Spleen (tissue), 7 donors: Measurements from ENCODE around the gene KCNJ4.

ENCODE experiments used
- POLR2A ChIP-seq, 3 donors: fragments of 450-650 bp; IDR thresholded peaks; one replicate each; pipeline ENCODE4 v1.5.1; 2017; ENCODE audit warnings: antibody characterized with exemption in 3 of 3, mild to moderate bottlenecking in 1 of 3
- TF ChIP-seq, protein P1 (sequence below), 11 experiments: fragments of 200-600 bp in 7 of 11; fragments of 450-650 bp in 4 of 11; sonication (generic) in 4 of 11; IDR thresholded peaks in 8 of 11; conservative IDR thresholded peaks in 3 of 11; 1 replicate in 7 of 11; 2 replicates in 4 of 11; pipeline versions ENCODE4 v1.4.0 to v1.8.0; 2016 to 2021; ENCODE audit warnings: antibody characterized with exemption in 11 of 11, inconsistent platforms in 4 of 11, mild to moderate bottlenecking in 1 of 11
- donor health status: DM: no; HTN: no; CAD: no; lungs with moderate emphysema.
- donor health status: DM: no; HTN: no; CAD: no.
- donor health status: DM: no; HTN: no; CAD: no.

DNA sequence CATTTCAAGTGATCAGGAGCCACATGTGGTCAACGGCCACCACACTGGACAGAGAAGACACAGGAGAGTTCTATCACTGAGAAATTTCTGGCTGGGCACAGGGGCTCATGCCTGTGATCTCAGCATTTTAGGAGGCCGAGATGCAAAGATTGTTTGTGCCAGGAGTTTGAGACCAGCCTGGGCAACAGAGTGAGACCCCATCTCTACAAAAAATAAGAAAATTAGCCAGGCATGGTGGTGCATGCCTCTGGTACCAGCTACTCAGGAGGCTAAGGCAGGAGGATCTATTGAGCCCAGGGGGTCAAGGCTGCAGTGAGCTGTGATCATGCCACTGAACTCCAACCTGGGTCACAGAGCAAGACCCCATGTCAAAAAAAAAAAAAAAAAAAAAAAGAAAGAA, 26.3 kb downstream of the KCNJ4 start:
- TF ChIP-seq, protein P1, sequence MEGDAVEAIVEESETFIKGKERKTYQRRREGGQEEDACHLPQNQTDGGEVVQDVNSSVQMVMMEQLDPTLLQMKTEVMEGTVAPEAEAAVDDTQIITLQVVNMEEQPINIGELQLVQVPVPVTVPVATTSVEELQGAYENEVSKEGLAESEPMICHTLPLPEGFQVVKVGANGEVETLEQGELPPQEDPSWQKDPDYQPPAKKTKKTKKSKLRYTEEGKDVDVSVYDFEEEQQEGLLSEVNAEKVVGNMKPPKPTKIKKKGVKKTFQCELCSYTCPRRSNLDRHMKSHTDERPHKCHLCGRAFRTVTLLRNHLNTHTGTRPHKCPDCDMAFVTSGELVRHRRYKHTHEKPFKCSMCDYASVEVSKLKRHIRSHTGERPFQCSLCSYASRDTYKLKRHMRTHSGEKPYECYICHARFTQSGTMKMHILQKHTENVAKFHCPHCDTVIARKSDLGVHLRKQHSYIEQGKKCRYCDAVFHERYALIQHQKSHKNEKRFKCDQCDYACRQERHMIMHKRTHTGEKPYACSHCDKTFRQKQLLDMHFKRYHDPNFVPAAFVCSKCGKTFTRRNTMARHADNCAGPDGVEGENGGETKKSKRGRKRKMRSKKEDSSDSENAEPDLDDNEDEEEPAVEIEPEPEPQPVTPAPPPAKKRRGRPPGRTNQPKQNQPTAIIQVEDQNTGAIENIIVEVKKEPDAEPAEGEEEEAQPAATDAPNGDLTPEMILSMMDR (IDR thresholded peaks at IDR 0.05 in 8 of 11, conservative IDR thresholded peaks at IDR 0.05 in 3 of 11), result no peak
- no peak for TF ChIP-seq POLR2A (IDR thresholded peaks at IDR 0.05)
